ENCODE results near the gene ABCA3.

DNA sequence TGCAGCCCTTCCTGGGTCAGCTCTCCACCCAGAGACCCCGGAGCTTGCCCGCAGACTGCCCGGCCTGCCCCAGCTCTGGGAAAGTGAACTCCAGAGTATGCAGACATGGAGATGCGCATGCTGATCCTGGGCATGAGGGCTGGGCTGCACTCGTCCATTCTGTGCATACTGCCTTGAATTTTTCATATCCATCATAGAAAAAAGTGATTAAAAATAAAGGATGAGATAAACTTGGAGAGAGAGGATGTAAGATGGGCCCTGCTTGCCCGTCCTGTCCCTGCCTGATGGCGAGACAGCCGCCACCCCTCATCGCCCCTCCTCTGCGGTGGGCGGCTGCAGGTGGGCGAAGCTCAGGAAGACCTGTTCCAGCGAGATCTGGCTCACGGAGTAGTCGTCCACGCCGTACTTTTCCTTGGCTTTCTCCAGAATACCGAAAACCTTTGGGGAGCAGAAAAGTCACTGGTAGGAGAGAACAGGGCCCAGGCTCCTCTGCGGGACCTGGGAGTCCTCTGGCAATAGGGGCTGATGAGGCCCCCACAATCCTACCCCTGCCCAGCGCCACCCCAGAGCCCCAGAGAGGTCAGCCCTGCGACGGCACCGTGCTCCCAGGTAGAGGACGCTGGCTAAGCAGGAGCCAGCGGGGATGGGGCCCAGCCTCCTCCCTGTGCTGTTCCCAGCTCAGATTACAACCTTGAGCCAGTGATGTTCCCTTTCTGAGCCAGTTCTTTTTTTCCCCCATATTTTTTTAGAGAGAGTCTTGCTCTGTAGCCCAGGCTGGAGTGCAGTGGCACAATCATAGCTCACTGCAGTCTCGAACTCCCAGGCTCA lies 63.9 kb downstream of the ABCA3 start:
- TF ChIP-seq, protein P1, sequence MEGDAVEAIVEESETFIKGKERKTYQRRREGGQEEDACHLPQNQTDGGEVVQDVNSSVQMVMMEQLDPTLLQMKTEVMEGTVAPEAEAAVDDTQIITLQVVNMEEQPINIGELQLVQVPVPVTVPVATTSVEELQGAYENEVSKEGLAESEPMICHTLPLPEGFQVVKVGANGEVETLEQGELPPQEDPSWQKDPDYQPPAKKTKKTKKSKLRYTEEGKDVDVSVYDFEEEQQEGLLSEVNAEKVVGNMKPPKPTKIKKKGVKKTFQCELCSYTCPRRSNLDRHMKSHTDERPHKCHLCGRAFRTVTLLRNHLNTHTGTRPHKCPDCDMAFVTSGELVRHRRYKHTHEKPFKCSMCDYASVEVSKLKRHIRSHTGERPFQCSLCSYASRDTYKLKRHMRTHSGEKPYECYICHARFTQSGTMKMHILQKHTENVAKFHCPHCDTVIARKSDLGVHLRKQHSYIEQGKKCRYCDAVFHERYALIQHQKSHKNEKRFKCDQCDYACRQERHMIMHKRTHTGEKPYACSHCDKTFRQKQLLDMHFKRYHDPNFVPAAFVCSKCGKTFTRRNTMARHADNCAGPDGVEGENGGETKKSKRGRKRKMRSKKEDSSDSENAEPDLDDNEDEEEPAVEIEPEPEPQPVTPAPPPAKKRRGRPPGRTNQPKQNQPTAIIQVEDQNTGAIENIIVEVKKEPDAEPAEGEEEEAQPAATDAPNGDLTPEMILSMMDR (conservative IDR thresholded peaks at IDR 0.05), result no peak
- no peak for TF ChIP-seq EZH2 (IDR thresholded peaks at IDR 0.05; ENCODE audit: low read depth)
